NCI-H146 treated with DMSO at 0.1 percent for 48 hours (cell line): ENCODE results near the gene MRPL54.

ENCODE experiments used
- DNase-seq: peaks from one replicate; lab custom pipeline; 2025; ENCODE audit not compliant: unreplicated experiment; lab: John Stamatoyannopoulos, UW

Gene MRPL54

DNA sequence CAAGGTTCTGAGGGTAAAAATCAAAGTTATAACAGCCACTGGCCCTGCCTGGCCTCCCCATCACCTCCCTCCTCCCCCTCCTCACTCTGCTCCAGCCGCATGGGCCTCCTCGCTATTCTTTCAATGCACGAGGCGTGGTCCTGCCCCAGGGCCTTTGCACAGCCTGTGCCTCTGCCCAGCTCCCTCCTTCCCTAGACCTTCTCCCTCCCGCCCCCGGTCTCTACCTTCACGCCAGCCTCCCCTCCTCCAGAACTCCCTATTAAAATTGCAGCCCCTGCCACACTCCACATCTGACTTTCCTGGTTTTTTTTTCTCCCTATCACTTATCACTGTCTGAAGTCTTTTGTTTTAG lies 6.2 kb downstream of the MRPL54 start:
- DNase-seq: no peak

DNA sequence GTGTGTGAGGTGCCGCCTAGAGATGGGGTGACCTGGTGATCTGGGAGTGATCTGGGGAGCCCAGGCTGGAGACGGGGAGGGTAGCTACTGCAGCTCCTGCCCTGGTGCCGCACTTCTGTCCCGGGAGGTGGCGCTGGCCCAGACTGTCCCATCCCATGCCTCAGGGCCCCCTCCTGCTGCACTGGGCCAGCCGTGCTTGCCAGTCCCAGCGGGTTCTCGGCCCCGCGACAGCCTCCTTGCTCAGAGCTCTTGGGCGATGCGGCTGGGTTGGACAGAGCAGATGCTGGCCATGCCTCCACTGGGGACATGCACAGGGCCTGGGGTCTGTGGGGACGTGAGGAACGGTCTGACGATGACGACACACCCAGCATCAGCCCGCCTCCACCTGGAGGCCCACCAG lies 7.0 kb downstream of the MRPL54 start:
- DNase-seq: no peak

DNA sequence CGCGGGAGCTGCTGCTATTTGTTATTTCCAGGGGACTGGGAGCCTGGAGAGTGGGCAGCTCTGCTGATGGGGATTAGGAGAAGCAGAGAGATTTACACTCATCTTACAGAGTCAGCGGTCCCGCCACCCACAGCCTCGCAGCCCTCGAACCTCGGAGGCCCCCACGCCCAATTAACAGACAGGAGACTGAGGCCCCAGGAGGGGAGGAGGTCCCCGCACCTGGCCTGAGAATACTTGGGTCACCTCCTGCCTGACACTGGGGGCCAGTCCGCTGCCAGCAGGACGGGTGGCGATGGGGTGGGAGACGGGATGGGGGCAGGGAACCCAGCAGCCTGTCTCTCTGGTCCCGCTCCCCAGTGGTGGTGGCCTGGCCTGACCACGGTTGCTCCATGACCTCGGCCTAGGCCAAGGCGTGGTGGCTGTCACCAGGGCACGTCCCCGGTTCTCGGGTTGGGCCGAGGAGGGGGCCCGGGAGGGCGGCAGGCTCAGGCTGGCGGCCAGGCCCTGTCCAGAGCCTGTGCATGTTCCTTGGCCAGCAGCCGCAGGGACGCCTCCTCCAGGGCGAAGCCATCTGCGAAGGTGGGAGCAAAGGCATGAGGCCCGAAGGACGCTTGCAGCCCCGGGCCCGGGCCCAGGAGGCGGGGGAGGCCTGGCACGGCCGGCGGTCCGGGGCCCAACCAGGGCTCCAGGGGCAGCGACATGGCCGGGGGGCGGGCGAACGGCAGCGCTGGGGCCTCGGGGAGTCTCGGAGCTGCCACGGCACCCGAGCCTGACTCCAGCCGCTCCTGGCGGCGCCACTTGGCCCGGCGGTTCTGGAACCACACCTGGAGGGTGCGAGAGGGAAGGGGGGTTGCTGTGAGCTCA lies 7.9 kb downstream of the MRPL54 start:
- no peak for DNase-seq

DNA sequence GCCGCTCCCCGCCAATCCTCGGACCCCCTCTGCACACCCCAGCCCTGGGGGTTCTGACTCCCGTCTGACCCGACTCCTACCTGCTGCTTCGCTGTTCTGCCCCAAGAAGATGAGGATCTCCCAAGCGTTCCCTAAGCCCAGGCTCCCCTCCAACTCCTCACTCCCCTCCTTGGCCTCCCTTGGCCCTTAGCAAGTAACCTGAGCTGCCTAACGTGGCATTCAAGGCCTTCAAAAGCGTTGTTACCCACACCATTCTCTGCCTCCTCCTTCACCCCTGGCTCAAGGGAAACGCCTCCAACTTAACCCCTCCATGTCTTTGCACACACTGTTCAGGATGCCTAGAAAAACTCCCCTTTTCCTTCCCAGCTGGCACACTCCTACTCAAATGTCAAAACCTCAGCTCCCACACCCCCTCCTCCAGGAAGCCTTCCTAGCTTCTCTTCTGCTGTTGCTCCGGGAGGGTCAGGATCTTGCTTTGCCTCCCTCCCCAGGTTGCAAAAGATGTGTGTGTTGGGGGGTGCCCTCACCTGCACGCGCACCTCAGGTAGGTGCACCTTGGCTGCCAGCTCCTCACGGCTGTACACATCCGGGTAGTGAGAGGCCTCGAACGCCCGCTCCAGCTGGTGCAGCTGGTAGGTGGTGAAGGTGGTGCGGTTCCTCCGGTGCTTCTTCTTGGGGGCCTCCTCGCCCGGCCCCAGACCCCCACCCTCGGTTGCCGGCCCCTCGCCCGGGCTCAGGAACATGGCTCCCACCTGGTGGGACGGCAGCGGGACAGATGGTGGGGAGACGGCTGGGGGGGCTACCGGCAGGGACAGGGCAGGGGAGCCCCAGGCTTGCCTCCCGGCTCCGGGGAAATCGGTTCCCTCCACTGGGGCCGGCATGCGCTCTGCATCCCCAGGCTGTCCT lies 8.8 kb downstream of the MRPL54 start:
- no peak for DNase-seq

DNA sequence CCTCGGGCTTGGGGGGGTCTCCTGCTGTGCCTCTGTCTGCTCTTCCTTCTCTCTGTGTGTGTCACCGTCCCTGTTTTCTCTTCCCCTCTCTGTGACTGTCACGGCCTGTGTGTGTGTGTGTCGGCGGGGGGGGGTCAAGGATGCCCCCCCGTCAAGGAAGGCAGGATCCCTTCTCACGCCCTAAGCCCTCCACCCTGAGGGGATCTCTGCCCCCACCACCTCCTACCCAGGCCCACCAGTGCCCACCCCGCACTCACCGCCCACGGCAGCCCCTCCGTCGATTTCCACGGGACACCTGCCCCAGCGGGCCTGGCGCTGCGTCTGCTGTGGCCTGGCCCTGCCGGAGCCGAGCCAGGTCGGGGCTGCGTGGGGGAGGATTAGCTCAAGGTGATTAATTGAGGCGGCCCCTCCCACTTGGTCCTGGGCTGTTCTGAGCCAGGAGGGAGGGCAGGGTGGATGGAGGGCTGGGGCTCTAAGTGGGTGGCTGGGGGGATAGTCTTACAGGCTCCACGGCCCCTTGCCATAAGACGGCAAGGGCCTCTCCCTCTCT lies 9.5 kb downstream of the MRPL54 start, which contains the start of gene RAX2:
TSS of gene RAX2 (minus strand) at position 323 of the 550 bp plus-strand sequence. CDS start 486 bp downstream, outside the sequence.
- DNase-seq: no peak

DNA sequence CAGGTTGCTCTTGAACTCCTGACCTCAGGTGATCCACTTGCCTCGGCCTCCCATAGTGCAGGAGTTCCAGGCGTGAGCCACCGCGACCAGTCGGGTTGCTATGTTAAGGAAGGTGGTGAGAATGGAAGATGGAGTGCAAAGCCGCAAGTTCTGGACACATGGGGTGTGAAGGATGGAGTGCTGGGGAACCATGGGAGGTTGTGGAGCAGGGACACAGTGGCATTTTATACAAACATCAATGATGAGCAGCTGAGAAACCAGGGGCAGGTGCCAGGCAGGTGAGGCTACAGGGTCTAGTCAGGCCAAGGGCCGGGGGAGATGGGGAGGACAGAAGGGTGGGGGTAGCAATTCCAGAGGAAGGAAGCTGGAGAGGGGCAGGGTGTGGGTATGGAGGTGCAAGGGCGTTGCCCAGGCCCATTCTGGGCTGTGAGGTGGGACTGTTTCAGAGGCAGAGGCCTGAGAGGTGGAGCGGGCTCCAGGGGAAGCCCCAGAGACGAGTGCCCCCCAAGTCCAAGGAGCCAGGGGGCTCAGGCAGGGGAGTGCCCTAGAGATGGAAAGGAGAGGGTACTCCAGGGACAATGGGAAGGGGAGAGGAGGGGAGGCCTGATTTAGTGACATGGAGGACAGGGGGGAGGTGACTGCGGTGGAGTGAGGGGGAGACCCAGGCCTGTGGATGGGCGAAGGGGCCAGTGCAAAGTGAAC lies 11.5 kb downstream of the MRPL54 start:
- DNase-seq: no peak

DNA sequence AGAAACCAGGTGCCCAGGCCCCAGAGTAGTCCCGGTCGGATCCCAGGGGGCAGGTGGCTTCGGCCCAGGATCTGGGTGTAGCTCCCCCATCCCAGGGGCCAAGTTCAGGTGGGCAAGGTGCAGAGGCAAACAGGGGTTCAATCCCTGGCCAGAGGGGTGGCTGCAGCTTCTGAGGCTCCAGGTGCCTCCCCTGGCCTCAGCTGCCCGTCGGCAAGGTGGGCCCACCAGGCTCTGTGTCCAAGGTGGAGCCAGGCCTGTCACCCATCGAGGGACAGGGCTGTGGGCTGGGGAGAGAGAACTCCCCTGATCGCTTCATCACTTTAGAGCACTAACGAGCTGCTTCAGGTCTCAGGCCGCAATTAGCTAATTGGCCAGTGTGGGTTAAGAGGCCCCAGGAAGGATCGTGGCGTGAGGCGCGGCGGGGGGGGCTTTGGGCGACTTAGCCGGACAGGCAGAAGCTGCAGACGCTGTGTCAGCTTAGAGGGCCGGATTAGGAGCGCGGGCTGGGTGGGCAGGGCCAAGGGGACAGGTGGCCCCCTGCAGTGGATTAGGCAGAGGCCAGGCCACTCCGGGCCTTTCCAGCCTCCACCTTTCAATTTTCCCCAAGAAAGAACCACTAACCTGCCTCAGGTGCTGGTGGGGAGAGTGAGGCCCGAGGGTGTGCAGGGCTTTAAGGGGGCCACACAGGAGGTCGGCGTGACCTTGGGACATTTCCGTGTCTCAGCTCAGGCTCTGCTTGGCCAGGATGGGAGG lies 12.3 kb downstream of the MRPL54 start:
- no peak for DNase-seq

DNA sequence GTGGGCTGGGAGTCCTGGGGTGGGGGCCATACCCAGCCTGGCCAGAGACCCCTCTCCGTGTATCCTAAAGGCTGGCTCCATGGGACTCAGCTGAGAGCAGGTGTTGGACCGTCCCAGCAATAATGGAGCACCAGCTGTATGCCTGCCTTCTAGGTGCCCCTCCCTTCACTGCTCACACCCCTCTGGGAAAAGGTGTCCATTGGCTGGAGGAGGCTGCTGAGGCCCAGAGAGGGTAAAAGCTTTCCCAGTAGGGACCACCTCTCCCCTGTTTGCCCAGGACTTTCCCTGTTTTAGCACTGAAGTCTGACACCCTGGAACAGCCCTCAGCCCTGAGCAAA lies 12.9 kb downstream of the MRPL54 start:
- no peak for DNase-seq

DNA sequence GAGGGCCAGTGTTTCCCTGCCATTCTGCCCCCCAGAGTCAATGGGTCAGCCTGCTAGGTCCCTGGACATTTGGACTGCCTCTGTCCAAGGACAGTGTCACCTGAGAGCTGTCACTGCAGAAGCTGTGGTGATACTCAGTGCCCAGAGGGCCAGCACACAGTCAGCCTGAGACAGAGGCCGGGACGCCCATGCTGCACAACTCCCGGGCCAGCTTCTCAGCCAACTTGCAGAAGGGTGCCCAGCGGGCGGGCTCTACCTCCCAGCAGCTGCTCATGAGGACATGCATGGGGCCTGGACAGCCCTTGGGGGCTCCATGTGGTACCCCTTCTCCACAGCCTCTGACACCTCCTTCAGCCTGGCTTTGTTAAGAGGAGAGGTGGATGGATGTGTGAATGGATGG lies 13.3 kb downstream of the MRPL54 start:
- no peak for DNase-seq

DNA sequence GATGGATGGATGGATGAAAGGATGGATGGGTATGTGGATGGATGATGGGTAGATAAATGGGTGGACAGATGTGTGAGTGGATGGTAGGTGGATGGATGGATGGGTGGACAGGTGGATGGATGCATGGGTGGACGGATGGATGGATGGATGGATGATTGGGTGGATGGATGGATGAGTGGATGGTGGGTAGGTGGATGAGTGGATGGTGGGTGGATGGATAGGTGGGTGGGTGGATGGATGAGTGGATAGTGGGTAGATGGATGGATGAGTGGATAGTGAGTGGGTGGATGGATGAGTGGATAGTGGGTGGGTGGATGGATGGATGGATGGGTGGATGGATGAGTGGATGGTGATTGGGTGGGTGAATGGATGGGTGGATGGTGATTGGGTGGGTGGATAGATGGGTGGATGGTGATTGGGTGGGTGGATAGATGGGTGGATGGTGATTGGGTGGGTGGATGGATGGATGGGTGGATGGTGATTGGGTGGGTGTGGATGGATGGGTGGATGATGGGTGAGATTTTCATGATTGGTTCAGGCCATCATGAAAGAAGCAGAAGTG lies 14.1 kb downstream of the MRPL54 start:
- DNase-seq: no peak

DNA sequence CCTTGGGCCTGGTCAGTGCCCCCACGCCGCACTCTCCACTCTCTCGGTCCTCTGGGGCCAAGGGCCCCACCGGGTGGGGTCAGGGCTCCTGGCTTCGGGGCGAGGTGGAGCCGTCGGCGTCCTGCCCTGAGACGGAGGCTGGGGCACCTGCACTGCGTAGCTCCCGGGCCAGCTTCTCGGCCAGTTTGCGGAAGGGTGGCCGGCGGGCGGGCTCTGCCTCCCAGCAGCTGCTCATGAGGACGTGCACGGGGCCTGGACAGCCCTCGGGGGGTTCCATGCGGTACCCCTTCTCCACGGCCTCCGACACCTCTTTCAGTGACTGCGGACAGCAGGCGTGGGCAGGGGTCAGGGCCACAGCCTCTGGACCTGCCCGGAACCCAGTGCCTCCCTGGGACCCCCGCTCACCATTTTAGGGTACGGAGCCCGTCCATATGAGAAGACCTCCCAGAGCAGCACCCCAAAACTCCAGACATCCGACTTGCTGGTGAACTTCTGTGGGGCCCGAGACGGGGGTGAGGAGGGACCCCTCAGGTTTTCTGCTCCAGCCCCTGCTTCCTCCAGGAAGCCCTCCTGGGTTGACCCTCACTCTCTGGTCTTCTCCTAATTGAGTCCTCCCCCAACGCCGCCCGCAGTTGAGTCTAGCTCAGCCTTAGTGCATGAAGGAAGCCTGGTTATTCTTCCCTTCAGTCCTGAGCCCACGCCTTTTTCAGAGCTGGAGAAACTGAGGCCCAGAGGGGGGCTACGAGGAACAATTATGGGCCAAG lies 15.8 kb downstream of the MRPL54 start:
- no peak for DNase-seq

DNA sequence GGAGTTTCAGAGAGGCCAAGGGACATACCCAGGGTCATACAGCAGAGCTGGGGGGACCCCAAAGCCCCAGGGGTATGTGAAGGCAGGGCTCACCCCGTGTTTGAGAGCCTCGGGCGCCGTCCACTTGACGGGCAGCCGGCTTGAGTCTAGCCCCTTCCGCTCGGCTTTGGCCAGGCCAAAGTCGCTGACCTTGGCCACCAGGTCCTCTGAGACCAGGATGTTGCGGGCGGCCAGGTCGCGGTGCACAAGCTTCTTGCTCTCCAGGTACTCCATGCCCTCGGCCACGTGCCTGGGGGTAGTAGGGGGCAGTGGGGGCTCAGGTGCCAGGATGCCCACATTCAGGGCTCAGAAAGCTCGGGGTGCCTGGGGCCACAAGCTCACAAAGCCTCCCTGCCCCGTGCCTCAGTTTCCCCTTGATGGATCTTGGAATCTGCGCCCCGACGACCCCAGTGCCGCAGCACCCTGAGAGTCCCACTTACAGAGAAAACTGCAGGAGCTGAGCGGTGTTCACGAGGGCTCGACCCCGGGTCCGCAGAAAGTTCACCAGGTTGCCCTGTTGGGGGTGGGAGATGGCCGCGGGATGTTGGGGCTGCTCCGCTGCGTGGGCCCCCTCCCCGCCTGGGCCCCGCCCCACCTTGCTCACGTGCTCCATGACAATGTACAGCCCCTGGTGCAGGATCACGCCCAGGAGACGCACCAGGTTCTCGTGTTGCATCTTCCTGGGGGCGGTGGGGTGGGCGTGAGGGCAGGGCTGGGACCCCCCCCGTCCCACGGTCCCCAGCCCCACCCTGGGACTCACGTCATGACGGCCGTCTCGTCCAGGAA lies 16.6 kb downstream of the MRPL54 start:
- no peak for DNase-seq

DNA sequence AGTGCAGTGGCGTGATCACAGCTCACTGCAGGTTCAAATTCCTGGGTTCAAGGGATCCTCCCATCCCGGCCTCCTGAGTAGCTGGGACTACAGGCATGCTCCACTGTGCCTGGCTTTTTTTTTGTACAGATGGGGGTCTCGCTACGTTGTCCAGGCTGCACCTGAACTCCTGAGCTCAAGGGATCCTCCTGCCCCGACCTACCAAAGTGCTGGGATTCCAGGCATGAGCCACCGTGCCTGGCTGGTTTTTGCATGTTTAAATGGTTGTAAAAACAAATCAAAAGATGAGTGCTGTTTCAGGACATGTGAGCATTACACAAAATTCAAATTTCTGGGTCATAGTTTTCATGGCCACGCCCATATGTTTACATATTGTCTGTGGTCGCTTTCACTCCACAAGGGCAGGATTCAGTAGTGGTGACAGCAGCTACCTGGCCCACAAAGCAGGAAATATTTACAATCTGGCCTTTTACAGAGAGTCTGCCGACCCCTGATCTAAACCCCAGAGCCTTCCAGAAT lies 18.4 kb downstream of the MRPL54 start:
- DNase-seq: no peak

DNA sequence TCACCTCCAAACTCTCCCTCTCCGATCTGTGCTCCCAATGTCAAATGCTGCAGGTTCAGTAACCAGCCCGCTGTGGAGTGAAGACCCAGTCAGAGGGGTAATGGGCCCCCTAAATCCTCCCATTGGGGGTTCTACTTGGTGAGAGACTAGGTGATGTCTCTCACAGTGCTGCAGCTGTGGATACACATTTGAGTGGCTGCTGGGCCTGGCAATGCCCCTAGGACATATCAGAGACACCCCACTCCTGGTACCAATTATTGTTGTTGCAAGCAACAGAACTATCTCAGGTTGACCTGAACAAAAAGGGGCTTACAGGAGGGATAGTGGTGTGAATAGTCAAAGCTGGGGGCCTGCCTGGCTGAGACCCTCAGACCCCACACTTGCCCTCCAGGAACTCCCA lies 19.1 kb downstream of the MRPL54 start:
- DNase-seq: no peak

DNA sequence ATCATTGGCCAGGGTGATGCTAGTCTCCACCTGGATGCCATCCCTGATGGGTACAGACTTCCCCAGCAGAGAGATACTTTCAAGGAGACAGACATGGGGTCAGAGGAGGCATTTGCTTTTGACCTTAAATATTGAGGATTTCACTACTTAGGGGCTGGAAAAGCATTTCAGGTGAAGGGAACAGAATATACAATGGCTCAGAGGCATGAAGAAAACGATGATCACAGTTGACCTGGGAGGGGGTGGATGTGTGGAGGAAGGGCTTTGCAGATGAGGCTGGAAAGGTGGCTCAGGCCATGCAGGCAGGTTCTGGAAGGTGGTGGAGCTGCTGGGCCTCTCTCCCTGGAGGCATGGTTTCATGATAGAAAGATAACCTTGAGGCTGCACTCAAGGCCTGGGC lies 19.8 kb downstream of the MRPL54 start:
- DNase-seq: no peak

DNA sequence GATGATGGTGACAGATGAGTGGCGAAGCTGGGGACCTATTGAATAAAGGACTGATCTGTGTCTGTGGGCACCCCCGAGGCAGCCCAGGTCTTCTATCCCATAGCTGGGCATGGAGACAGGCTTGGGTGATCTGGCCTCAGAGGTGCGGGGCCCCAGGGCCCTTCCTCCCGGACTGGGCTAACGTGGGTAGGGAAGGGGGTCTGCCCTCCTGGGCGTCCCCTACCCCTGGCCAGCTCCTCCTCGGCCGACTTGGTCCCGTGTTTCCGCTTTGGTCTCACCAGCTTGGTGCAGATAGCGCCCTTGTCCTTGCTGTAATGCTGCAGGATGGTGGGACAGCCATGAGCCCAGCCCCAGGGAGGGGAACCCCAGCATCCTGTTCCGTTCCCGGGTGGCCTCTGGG lies 20.4 kb downstream of the MRPL54 start:
- no peak for DNase-seq

DNA sequence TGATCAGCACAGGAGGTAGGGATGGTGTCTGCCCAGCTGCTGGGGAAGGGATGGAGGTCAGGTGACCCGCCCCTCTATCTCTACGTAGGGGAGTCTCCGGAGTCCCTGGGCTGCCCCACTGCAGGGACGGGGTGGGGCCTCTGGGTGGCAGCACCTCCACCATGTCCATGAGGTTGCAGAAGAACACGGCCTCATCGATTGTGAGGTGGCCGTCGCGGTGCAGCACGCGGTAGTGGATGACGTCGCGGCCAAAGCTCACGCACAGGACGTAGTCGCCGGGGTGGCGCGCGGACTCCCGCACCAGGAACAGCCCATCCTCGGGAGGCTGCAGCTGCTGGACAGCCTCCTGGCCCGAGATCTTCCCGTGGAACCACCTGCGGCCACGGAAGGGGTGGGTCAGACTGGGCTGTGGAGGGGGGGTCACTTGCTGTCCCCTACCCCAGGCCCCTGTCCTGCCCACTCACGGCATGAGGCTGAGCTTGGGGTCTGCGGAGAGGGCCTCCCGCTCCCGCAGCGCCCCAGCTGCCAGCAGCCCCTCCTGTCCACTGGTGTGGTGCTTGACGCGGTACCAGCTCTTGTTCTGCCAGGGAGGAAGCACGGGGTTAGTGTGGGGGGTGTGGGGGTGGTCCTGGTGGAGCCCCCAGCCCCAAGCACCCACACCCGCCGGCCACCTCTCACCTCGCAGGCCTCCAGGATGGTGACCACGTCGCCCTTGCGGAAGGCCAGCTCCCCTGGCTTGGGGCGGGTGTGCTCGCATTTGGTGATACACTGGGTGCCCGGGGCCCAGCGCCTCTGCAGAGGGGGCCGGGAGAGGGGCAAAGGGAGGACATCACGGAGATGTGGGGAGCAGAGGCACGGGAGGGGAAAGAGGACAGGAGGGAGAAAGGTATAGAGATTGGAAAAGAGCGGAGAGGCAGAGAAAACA lies 21.4 kb downstream of the MRPL54 start:
- DNase-seq: no peak
